Colonic mucosa (tissue), 4 donors: Measurements from ENCODE around the gene ZNF143. TPM values are rescaled to one million over a fixed set of nuclear protein-coding genes. Genes with fewer than 3 reads are reported as not detected.
A peak's percentile ranks its signal among the peaks of the same experiment; 100 is the strongest.
"Not testable (repeated sequence)": the region's sequence is repeated elsewhere in the genome, so short reads cannot be mapped to it uniquely, and the experiment has no call there.

ENCODE experiments used
- DNase-seq: peaks from one replicate; pipeline ENCODE4 v3.0.0-alpha.2; 2020
- H3K27ac ChIP-seq: fragments of 200-600 bp; one replicate; pipeline ENCODE4 v1.8.0; 2021
- H3K27me3 ChIP-seq: fragments of 200-600 bp; one replicate; pipeline ENCODE4 v1.8.0; 2021
- H3K36me3 ChIP-seq: fragments of 200-600 bp; one replicate; pipeline ENCODE4 v1.8.0; 2021
- H3K4me1 ChIP-seq: fragments of 200-600 bp; one replicate; pipeline ENCODE4 v1.8.0; 2021; ENCODE audit warnings: mild to moderate bottlenecking
- H3K4me3 ChIP-seq: fragments of 200-600 bp; one replicate; pipeline ENCODE4 v1.8.0; 2021
- H3K9ac ChIP-seq, 2 donors: one replicate each; pipeline ENCODE4 v1.7.0; 2013; ENCODE audit warnings: control low read depth in 2 of 2, low read depth in 2 of 2, low read length in 2 of 2
- H3K9me3 ChIP-seq: fragments of 200-600 bp; one replicate; pipeline ENCODE4 v1.8.0; 2021
- intact Hi-C: fragments of 100-400 bp; cut with DNase I; formaldehyde crosslinking; loops from one replicate; pipeline ENCODE4 v1.14.1; 2022
- total RNA-seq, 2 donors: library from RNA; stranded (reverse); fragmentation: NEBNext Ultra II Directional in 1 of 2; extraction: Animal tissue kit (Norgen Biotek cat#: 25700) in 1 of 2; gene quantifications; one replicate each; pipeline ENCODE4 v1.2.1, GENCODE V29; 2021
- TF ChIP-seq, protein P1 (sequence below): fragments of 200-600 bp; IDR thresholded peaks from one replicate; pipeline ENCODE4 v1.8.0; 2022; ENCODE audit warnings: antibody characterized with exemption, mild to moderate bottlenecking
- donor health status: healthy.
- donor health status: DM: no; HTN: no; CAD: no.
- donor health status: DM: no; HTN: no; CAD: no.

The ZNF143 gene
- total RNA-seq, 2 donors from 2014 or later: 18.0 to 22.2 TPM

DNA sequence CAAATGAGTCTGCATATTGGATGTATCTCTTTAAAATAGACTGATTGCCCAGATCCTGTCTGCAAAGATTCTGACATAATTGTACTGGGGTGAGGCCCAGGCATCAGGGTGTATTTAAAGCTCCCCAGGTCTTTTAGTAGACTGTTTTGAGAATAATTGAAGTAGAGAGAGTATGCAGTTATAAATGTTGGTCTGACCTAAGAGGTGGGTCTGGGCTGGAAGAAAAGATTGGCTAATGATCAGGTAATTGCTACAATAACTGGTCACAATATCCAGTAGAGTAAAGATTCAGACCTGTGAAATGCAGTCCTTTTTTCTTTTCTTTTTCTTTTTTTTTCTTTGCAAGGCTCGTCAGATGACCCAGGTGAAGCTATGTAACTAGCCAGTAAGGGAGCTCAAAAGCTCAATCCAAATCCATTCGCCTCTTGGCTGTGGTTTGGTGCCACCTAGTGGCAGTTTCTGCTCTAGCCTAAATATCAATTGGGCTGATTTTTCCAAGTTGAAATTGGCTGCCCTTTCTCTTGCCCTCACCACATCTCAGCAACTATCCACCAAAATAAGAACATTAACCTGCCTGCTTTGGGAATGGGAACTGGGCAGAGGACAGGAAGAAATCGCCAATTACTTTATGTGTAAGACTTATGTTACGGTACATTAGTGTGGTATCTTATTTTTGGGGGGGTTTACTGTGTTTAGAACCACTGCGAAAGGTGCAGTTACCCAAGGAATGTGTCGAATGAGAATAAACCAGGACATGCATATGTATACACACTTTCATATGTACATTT lies 45.9 kb downstream of the ZNF143 start:
- Histone ChIP-seq H3K9me3 (no peaks in the 10 kb centered on the region), H3K4me1 (no peaks in the 10 kb centered on the region), H3K4me3 (no peak overlapping the region), H3K36me3 (no peaks in the 10 kb centered on the region), H3K27me3 (no peaks in the 10 kb centered on the region), H3K27ac (no peak overlapping the region), H3K9ac (no peak overlapping the region)
- peak; percentile 81 for DNase-seq
- intact Hi-C loops: loop anchor here (5.0 kb wide), 1 partner anchor 344 kb away; no protein-coding TSS in a partner anchor
- TF ChIP-seq, protein P1, sequence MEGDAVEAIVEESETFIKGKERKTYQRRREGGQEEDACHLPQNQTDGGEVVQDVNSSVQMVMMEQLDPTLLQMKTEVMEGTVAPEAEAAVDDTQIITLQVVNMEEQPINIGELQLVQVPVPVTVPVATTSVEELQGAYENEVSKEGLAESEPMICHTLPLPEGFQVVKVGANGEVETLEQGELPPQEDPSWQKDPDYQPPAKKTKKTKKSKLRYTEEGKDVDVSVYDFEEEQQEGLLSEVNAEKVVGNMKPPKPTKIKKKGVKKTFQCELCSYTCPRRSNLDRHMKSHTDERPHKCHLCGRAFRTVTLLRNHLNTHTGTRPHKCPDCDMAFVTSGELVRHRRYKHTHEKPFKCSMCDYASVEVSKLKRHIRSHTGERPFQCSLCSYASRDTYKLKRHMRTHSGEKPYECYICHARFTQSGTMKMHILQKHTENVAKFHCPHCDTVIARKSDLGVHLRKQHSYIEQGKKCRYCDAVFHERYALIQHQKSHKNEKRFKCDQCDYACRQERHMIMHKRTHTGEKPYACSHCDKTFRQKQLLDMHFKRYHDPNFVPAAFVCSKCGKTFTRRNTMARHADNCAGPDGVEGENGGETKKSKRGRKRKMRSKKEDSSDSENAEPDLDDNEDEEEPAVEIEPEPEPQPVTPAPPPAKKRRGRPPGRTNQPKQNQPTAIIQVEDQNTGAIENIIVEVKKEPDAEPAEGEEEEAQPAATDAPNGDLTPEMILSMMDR: peak; percentile 88

DNA sequence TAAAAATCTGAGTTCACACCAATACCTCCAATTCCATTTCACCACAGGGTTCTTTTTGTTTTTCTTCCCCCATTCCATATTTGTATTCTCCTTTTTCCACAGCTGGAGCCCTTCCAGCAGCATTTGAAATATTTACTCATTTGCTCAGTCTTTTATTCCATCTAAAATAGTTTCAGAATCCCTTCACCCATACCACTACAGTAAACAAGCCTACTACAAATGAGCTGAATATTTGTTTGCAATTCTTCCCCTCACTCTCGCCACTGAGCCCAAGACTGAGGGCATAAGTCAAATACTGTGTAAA lies 46.4 kb downstream of the ZNF143 start:
- H3K9ac ChIP-seq: no peak overlapping the region
- DNase-seq: no peak
- no peaks in the 10 kb centered on the region for H3K4me1 ChIP-seq

DNA sequence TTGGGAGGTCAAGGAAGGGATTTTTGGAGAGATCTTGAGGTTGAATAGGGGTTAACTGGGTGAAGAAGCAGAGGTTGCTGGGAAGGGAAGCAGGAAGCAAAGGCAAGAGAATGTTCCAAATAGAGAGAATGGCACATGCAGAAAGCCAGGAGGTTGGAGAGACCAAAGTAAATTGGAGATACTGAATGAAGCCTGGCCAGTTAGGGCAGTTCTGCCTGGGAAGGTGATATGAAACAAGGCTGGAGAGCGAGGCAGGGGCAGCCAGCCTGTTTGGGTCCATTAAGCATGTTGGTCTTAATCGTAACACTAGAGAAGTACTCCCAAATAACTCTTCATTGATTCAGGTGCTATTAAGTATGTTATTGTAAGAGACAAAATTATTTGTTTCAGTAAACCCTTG lies 48.2 kb downstream of the ZNF143 start:
- no peak for DNase-seq
- Histone ChIP-seq H3K4me3 (no peak overlapping the region), H3K27ac (no peak overlapping the region), H3K9me3 (no peaks in the 10 kb centered on the region), H3K4me1 (no peaks in the 10 kb centered on the region), H3K27me3 (no peaks in the 10 kb centered on the region), H3K9ac (no peak overlapping the region), H3K36me3 (no peaks in the 10 kb centered on the region)
- TF ChIP-seq, protein P1: no peak
- intact Hi-C loops: loop anchor here (5.0 kb wide), 1 partner anchor 347 kb away; no protein-coding TSS in a partner anchor

More for the DNA sequence above, 46.4 kb downstream of the ZNF143 start:
- H3K36me3 ChIP-seq: no peaks in the 10 kb centered on the region
- intact Hi-C loops: loop anchor here (5.0 kb wide), 1 partner anchor 345 kb away; no protein-coding TSS in a partner anchor
- H3K9me3 ChIP-seq: no peaks in the 10 kb centered on the region
- TF ChIP-seq, protein P1: no peak
- no peaks in the 10 kb centered on the region for H3K27me3 ChIP-seq
- no peak overlapping the region for H3K27ac ChIP-seq
- no peak overlapping the region for H3K4me3 ChIP-seq

DNA sequence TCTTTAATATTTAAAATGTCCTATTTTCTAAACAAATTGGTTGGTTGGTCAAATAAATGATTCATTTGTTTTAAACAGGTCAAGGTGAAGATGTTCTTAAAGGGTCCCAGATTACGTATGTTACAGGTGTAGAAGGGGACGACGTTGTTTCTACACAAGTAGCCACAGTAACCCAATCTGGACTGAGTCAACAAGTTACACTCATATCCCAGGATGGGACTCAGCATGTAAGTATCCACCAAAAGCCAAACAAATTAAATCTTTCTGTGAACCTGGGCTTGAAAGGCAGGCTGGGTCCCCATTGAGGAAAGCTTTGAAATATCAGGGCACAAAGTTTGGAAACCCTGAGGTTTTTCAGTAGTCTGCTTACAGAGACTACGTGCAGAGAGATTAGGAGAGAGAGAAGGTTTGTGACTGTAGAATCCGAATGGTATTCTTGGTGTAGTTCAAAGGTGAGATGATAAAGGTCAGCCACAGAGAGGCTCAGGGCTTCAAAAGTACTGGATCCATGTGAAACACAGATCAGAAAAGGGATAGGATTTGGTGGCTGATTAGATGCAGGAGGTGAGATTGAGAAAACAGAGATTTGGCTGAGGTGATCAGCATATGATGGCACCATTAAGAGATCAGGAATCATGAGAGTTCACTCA lies 51.7 kb downstream of the ZNF143 start:
- H3K27me3 ChIP-seq: no peaks in the 10 kb centered on the region
- no peaks in the 10 kb centered on the region for H3K36me3 ChIP-seq
- H3K27ac ChIP-seq: no peak overlapping the region
- no peak for DNase-seq
- intact Hi-C loops: no loop called here
- TF ChIP-seq, protein P1: no peak
- no peaks in the 10 kb centered on the region for H3K9me3 ChIP-seq
- H3K4me3 ChIP-seq: no peak overlapping the region
- H3K4me1 ChIP-seq: no peaks in the 10 kb centered on the region
- H3K9ac ChIP-seq: no peak overlapping the region

DNA sequence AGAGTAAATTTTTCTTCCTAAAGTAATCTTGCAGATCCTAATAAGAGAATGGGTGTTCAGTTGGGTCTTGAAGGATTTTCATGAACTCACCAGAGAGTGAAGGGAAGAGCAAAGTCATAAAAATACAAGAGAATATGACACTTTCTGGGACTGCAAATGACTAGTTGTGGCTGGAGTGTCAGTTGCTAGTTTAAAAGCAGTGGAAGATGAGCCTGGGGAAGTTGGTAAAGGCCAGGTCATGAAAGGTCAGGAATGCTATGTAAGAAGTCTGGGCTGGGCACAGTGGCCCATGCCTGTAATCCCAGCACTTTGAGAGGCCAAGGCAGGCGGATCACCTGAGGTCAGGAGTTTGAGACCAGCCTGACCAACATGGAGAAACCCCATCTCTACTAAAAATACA lies 53.8 kb downstream of the ZNF143 start:
- H3K36me3 ChIP-seq, intact Hi-C loops, H3K4me3 ChIP-seq: not testable (repeated sequence)

DNA sequence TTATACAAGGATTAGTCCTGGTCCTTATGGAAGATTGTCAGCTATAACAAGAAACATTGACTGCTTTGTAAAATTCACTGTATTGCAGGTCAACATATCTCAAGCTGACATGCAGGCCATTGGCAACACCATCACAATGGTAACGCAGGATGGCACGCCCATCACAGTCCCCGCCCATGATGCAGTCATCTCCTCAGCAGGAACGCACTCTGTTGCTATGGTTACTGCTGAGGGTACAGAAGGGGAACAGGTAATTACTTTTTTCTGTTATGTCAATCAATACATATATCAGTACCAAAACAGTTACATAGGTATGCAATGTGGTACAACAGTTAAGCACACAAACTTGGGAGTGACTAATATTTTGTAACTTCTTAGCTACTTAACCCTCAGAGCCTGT lies 55.3 kb downstream of the ZNF143 start:
- DNase-seq: peak; percentile 61
- no peaks in the 10 kb centered on the region for H3K36me3 ChIP-seq
- TF ChIP-seq, protein P1: no peak
- intact Hi-C loops: no loop called here
- no peaks in the 10 kb centered on the region for H3K4me1 ChIP-seq
- no peaks in the 10 kb centered on the region for H3K9me3 ChIP-seq
- no peak overlapping the region for H3K4me3 ChIP-seq
- H3K27ac ChIP-seq: no peak overlapping the region
- no peak overlapping the region for H3K9ac ChIP-seq
- no peaks in the 10 kb centered on the region for H3K27me3 ChIP-seq

More for the DNA sequence above, 53.8 kb downstream of the ZNF143 start:
- not testable (repeated sequence) for H3K9ac ChIP-seq, H3K9me3 ChIP-seq, H3K4me1 ChIP-seq, H3K27ac ChIP-seq, DNase-seq, H3K27me3 ChIP-seq
